A673 (cell line): ENCODE results near the gene KIAA1549.

ENCODE experiments used
- EZH2 ChIP-seq: fragments of 200-600 bp; sonication (generic); IDR thresholded peaks from 2 replicates; pipeline ENCODE4 v1.6.1; 2017; ENCODE audit warnings: borderline replicate concordance, low read depth, mild to moderate bottlenecking, mixed read lengths, antibody characterized with exemption, low read length; ENCODE audit not compliant: poor library complexity, severe bottlenecking
- TF ChIP-seq, protein P1 (sequence below): fragments of 300-800, 200-600 bp; sonication (generic); conservative IDR thresholded peaks from 2 replicates; pipeline ENCODE4 v1.5.1; 2017; ENCODE audit warnings: low read depth, mild to moderate bottlenecking, antibody characterized with exemption, low read length, moderate library complexity, mixed read lengths

GRCh38 chr7:138962561-138963270, 18.5 kb downstream of the KIAA1549 start:
- no peak for TF ChIP-seq EZH2
- TF ChIP-seq, protein P1, sequence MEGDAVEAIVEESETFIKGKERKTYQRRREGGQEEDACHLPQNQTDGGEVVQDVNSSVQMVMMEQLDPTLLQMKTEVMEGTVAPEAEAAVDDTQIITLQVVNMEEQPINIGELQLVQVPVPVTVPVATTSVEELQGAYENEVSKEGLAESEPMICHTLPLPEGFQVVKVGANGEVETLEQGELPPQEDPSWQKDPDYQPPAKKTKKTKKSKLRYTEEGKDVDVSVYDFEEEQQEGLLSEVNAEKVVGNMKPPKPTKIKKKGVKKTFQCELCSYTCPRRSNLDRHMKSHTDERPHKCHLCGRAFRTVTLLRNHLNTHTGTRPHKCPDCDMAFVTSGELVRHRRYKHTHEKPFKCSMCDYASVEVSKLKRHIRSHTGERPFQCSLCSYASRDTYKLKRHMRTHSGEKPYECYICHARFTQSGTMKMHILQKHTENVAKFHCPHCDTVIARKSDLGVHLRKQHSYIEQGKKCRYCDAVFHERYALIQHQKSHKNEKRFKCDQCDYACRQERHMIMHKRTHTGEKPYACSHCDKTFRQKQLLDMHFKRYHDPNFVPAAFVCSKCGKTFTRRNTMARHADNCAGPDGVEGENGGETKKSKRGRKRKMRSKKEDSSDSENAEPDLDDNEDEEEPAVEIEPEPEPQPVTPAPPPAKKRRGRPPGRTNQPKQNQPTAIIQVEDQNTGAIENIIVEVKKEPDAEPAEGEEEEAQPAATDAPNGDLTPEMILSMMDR = no peak
